ENCODE measurements around the gene NEURL3.
A peak's percentile ranks its signal among the peaks of the same experiment; 100 is the strongest.
"Not testable (repeated sequence)": the region's sequence is repeated elsewhere in the genome, so short reads cannot be mapped to it uniquely, and the experiment has no call there.

NEURL3 gene

DNA sequence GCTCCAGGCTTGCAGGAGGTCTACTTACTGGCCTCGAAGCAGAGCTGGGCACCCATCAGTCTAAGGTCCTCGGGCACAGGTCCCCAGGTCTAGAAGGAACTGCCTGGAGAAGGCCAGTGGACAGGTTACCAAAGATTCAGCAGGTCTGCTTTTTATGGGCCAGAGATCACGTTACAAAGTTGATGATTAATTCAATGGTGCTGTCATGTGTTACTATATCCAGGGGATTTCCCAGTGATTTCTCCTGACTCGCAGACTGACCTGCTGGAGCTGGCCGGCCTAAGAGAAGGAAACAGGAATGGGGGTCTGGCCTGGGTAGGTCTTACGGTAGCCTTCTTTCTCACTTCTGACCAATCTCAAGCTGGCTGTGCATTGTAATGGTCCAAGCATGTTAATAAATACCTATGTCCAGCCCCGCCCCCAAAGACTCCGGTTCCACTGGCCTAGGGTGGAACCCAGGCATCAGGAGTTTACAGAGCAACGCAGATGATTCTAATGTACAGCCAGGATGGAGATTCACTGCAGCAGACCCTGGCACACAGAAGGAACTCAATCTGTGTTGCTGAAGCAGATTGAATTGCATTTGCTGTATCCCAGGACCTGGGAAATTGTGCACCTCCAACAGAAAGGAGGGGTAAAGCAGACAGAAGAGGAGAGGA, at the start of gene NEURL3:
Gene NEURL3, minus strand, starts transcription at position 127 of the 659 bp plus-strand sequence. Its CDS starts 71 bp downstream, at position 56.
- no peaks in the 10 kb centered on the region for H3K36me3 ChIP-seq (ENCODE audit: control insufficient read depth, insufficient read depth, low read length)
- TF ChIP-seq, protein P1, sequence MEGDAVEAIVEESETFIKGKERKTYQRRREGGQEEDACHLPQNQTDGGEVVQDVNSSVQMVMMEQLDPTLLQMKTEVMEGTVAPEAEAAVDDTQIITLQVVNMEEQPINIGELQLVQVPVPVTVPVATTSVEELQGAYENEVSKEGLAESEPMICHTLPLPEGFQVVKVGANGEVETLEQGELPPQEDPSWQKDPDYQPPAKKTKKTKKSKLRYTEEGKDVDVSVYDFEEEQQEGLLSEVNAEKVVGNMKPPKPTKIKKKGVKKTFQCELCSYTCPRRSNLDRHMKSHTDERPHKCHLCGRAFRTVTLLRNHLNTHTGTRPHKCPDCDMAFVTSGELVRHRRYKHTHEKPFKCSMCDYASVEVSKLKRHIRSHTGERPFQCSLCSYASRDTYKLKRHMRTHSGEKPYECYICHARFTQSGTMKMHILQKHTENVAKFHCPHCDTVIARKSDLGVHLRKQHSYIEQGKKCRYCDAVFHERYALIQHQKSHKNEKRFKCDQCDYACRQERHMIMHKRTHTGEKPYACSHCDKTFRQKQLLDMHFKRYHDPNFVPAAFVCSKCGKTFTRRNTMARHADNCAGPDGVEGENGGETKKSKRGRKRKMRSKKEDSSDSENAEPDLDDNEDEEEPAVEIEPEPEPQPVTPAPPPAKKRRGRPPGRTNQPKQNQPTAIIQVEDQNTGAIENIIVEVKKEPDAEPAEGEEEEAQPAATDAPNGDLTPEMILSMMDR (IDR thresholded peaks at IDR 0.05; ENCODE audit: insufficient read depth, low read length, poor library complexity, severe bottlenecking) = no peak
- DNase-seq (ENCODE audit: extremely low read depth, insufficient read length) = no peak
- H3K4me3 ChIP-seq (replicated peaks; ENCODE audit: low read depth, low read length) = no peak within 1 kb of the TSS
- no peaks in the 10 kb centered on the region for H3K27me3 ChIP-seq (replicated peaks; ENCODE audit: control insufficient read depth, insufficient read depth, low read length)

DNA sequence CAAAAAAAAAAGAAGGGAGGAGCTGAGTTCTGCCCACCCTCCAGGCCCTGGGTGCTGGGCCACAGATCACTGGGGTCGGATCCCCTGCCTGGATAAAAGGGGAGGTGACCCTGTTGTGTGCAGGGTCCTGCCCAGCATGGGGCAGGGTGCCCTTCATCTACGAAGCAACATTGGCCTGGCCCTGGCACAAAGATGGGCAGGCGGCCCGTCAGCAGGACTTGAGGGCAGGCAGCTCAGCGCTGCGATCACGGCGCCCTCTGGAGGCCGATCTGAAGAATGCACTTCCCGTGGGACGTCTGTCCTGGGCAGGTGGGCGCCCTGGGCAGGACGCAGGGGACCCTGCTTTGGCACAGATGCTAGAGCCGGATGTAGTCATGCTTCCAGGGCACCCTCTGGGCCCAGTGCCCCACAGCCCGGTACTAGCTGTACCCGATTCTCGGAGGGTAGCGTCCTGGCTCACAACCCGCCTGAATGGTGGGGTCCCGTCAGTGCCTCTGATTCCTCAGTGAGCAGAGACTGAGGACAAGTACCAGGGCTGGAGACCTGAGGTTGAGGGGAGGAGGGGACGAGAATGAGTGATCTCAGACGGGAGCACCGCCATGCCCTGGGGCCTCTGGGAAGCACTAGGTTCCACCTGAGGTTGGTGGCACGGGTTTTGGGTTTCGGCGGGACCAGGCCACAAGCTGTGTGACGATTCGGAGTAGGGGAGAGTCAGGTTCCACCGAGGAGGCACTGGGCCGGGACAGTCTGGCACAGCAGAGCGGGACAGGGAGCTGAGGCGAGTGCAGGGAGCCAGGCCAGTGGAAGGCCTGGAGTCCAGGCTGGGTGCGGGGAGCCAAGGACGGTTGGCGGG, 49.4 kb upstream of the NEURL3 start:
- Histone ChIP-seq H3K36me3 (ENCODE audit: control insufficient read depth, insufficient read depth, low read length) (peaks cover 26% of the 10 kb centered on the region), H3K27me3 (replicated peaks; ENCODE audit: control insufficient read depth, insufficient read depth, low read length) (no peaks in the 10 kb centered on the region; the same call in 1 of the 2 replicates), H3K4me3 (replicated peaks; ENCODE audit: low read depth, low read length) (no peak overlapping the region)
- TF ChIP-seq, protein P1 (IDR thresholded peaks at IDR 0.05; ENCODE audit: insufficient read depth, low read length, poor library complexity, severe bottlenecking) = peak; percentile 90
- DNase-seq (ENCODE audit: extremely low read depth, insufficient read length) = peak; percentile 77

- DNase-seq (ENCODE audit: extremely low read depth, insufficient read length); H3K4me3 ChIP-seq (replicated peaks; ENCODE audit: low read depth, low read length); H3K27me3 ChIP-seq (replicated peaks; ENCODE audit: control insufficient read depth, insufficient read depth, low read length): not testable (repeated sequence)
- H3K36me3 ChIP-seq (ENCODE audit: control insufficient read depth, insufficient read depth, low read length) = peaks cover 32% of the 10 kb centered on the region
These were observed 48.8 kb upstream of the NEURL3 start for GRCh38 chr2:96553957-96554292.

DNA sequence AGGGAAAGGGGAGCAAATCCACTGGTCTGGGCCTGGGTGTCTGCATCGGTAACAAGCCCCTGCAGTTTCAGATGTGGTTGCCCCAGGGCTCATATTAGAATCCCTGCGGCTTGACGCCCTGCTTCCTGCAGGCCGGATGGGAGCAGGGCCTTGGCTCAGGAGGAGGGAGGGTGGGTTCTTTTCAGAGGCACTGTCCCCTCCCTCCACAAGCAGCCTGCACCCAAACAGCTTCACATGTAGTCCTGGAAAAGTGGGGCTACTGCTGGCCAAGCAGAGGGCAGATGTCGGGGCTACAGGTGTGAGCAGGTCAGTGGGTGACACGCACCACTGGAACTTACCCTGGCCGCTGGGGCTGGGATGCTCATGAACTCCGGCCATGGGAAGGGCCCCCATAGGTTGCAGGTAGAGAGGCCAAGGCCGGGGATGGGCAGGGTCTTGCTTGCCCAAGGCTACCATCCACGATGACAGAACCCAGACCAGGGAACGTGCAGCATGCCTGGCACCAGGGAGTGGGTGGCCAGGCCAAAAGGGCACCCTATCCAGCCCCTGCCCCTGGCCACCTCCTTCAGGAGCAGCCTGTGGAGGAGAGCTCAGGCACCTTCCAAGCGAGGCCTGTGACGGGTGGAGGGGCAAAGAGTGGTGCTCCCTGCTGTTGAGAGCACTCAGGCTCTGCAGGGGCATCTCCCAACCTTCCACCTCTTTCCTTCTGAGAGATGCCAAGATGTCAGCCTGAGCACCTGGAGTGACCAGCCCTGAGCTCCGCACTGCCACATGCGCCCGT, 48.2 kb upstream of the NEURL3 start:
- Histone ChIP-seq H3K4me3 (replicated peaks; ENCODE audit: low read depth, low read length) (no peak overlapping the region), H3K27me3 (replicated peaks; ENCODE audit: control insufficient read depth, insufficient read depth, low read length) (no peaks in the 10 kb centered on the region), H3K36me3 (ENCODE audit: control insufficient read depth, insufficient read depth, low read length) (peaks cover 37% of the 10 kb centered on the region)
- TF ChIP-seq, protein P1 (IDR thresholded peaks at IDR 0.05; ENCODE audit: insufficient read depth, low read length, poor library complexity, severe bottlenecking) = no peak
- DNase-seq (ENCODE audit: extremely low read depth, insufficient read length) = no peak

DNA sequence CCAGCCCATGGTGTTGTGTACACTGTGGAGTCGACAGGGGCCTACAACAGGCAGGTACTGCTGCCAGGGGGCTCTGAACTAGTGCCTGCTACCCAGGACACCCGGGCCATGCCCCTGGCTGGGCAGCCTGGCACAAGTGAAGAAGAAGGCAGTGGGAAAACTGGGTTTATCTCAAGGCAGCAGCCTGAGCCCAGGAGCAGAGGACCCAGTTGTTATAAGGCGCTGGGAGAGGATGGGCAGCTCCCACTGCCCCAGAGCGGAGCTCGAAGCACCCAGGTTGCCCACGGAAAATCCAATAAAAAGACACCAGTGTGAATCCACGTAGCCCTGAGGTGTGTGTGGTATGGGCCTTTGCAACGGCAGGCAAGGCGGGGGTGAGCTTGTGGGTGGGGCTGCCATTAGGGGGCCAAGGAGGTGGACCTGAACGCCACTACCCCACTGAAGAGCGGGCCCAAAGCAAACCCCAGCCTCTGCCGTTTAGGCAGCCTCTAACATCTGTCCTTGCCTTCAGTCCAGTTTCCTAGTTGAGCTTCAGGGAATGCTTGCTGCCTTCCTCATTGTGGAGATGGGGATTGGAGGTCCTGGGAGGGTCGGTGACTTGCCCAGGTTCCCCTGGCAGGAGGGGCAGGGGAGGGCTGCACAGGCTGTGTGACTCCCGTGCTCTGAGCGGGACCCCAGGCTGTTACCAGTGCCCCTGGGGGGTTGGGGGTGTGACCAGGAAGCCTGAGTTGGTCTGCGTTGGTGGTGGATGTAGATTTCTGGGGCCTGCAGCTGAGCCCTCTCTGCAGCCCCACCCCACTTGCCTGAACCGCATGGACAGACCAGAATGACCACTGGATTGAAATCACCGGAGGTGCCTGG, 47.4 kb upstream of the NEURL3 start:
- TF ChIP-seq, protein P1 (IDR thresholded peaks at IDR 0.05; ENCODE audit: insufficient read depth, low read length, poor library complexity, severe bottlenecking) = no peak
- peaks cover 41% of the 10 kb centered on the region for H3K36me3 ChIP-seq (ENCODE audit: control insufficient read depth, insufficient read depth, low read length)
- H3K4me3 ChIP-seq (replicated peaks; ENCODE audit: low read depth, low read length) = no peak overlapping the region
- DNase-seq (ENCODE audit: extremely low read depth, insufficient read length) = no peak
- no peaks in the 10 kb centered on the region for H3K27me3 ChIP-seq (replicated peaks; ENCODE audit: control insufficient read depth, insufficient read depth, low read length)

All from GM06990 (cell line).